HFF-Myc (cell line): ENCODE results near the gene AOAH.

Source experiments
- DNase-seq: peaks from one replicate; pipeline ENCODE4 v3.0.0-alpha.2; 2011; ENCODE audit warnings: low read depth; ENCODE audit errors: extremely low read depth
- H3K4me3 ChIP-seq: replicated peaks from 2 replicates; pipeline ENCODE4 v1.5.1; 2011; ENCODE audit warnings: low read depth, mild to moderate bottlenecking, control low read depth, low read length
- TF ChIP-seq, protein P1 (sequence below): IDR thresholded peaks from 2 replicates; pipeline ENCODE4 v1.5.1; 2012; ENCODE audit warnings: mild to moderate bottlenecking, low read depth, low read length, control low read depth; ENCODE audit errors: missing control alignments

Gene AOAH

DNA sequence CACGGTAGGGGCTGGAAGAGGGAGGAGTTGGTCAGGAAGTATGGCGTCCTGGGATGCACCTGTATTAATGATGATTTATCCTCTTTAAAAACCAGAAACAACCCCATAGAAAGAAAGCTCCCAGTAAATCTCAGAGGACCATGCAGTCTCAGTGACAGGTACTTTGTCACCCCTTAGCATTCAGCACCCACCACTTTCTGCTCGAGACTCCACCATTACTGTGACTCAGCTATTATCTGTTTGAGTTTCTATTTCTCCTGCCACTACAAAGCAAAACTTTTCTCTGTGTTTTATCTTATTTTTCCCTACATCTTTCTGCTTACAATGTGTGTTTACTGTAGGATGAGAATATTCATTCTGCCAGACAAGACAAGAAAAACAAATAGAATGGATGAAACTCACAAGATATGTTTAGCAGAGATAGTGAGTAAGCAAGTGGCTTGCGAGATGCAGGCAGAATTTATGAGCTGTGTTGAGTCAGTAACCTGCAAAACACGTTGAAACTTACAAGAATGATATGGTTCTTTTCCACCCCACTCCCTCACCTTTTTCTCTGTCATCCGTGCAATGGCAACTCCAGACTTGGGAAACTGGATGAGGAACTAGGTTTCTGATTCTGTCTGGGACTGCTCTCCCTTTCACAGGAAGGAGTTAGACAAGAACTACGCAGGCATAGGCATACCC lies 127.1 kb downstream of the AOAH start:
- DNase-seq, result no peak
- TF ChIP-seq, protein P1, sequence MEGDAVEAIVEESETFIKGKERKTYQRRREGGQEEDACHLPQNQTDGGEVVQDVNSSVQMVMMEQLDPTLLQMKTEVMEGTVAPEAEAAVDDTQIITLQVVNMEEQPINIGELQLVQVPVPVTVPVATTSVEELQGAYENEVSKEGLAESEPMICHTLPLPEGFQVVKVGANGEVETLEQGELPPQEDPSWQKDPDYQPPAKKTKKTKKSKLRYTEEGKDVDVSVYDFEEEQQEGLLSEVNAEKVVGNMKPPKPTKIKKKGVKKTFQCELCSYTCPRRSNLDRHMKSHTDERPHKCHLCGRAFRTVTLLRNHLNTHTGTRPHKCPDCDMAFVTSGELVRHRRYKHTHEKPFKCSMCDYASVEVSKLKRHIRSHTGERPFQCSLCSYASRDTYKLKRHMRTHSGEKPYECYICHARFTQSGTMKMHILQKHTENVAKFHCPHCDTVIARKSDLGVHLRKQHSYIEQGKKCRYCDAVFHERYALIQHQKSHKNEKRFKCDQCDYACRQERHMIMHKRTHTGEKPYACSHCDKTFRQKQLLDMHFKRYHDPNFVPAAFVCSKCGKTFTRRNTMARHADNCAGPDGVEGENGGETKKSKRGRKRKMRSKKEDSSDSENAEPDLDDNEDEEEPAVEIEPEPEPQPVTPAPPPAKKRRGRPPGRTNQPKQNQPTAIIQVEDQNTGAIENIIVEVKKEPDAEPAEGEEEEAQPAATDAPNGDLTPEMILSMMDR, result no peak
- no peak overlapping the region for H3K4me3 ChIP-seq

DNA sequence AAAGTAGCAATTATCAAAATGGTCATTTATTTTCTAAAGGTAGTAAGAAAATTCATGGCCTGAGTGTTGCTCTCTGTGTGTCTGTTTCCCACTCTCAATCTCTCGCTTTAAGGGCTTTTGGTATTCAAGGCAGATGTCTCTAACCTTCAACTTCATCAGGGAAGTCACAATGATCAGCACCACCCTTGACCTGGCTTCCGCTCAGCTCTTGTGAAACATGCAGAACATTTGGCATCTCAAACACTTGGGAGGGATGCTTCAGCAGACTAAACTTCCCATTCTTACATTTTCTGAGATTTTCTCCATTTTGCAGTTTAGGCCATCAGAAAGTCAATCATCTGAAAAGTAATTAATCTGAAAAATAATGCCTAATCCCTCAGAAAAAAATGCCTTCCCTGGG lies 129.8 kb downstream of the AOAH start:
- DNase-seq, result no peak
- TF ChIP-seq, protein P1, result no peak
- no peak overlapping the region for H3K4me3 ChIP-seq

DNA sequence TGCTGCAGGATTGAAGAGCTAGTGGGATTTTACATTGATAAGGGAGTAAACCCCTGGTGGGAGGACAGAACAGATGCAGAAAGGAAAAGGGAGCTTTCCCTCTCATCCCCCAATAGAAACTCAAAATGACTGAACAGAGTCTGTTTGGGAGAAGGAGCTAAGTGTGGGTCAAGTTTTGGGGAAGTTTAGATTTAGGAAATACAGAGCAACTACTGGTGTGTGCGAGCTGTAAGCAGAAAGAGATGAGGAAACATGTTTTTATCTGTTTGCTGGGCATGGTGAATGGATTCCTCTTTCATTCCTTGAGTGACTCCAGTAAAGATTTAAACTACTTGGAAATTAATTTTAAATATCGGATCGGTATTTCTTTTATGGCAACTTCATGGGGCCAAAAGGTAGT lies 132.7 kb downstream of the AOAH start:
- H3K4me3 ChIP-seq, result no peak overlapping the region
- TF ChIP-seq, protein P1, result no peak
- no peak for DNase-seq

DNA sequence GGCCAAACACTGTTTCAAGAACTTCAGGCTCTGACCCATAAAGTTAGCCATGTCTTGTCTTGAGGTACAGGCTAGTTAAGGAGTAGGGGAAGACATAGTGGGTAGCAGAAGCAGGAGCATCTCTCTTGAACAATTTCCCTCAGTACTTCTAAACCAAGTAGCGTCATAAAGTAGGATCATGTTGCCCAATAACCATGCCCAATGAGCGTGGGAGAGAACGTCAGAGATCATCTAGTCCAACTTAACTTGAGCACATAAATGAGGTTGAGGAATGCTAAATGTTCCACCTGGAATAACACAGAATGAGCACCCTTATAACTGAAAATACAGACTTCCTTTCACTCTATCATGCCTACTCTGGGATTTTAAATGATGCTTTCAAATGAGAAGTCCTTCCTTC lies 134.9 kb downstream of the AOAH start:
- TF ChIP-seq, protein P1, result no peak
- no peak for DNase-seq
- no peak overlapping the region for H3K4me3 ChIP-seq

DNA sequence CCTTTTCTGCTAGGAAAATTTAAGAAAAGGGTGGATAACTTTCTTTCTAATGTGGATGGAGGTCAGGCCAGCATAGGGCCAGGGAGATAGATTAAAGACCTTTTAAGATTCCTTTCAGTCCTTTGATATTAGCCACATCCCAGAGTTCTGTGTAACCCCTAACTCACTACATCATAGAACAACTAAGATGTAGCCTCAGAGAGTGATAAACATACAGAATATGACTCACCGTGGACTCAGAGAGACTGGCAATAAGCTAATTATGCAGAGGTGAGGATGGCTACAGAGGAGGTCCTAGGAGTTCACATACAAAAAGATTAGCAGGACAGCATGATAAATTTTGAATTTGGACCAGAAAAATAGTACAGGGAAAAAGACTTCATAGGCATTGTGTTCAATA lies 141.0 kb downstream of the AOAH start:
- DNase-seq, result no peak

DNA sequence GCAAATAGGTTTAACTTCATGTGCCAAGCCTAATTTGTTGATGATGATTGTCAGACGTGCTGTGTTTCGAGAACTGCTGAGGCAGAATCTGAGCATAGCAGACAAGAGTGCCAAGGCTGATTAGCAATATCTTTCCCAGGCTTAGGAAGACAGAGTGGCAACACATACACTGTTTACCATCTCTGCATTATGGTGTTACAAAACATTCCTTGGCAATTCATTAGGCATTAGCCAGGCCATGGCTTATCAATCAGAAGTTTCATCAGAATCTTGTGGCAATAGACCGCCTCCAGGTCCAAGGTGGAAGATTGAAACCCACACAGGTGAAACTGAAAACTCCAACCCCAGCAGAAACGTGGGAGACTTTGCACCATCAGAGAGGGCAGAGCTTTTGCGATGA lies 148.5 kb downstream of the AOAH start:
- TF ChIP-seq, protein P1, result no peak
- DNase-seq, result no peak
- no peak overlapping the region for H3K4me3 ChIP-seq

More for the DNA sequence above, 141.0 kb downstream of the AOAH start:
- H3K4me3 ChIP-seq, result no peak overlapping the region
- TF ChIP-seq, protein P1, result no peak

DNA sequence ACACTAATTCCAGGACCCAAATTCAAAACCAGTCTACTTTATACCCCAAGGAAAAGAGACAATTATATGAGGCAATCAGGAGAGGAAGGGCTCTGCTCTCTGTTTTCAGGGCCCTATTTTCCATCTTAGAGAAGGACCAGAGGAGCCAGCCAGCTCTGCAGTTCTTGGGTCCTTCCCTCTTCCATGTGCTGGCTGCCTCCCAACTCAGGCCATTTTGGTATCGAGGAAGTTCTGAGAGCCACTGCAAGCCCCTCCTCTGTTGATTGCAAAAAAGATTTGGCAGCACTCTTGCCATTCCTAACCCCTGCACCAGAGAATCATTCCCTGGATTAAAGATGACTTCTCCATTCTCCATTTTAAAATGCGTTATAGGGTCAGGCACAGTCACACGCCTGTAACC lies 151.2 kb downstream of the AOAH start:
- no peak for DNase-seq
- TF ChIP-seq, protein P1, result no peak
- H3K4me3 ChIP-seq, result no peak overlapping the region
